Panc1 (cell line): ENCODE data around the gene MLN.

ENCODE experiments used
- POLR2AphosphoS5 ChIP-seq: IDR thresholded peaks from 2 replicates; pipeline ENCODE4 v1.6.1; 2012; ENCODE audit warnings: mild to moderate bottlenecking, low read depth, low read length, moderate library complexity
- SIN3A ChIP-seq: IDR thresholded peaks from 2 replicates; pipeline ENCODE4 v1.6.1; 2012; ENCODE audit warnings: low read depth, mild to moderate bottlenecking, low read length, moderate library complexity, borderline replicate concordance; ENCODE audit not compliant: insufficient read depth
- TF ChIP-seq, protein P1 (sequence below): fragments of 450-650 bp; IDR thresholded peaks from 2 replicates; pipeline ENCODE4 v1.5.1; 2017; ENCODE audit warnings: mild to moderate bottlenecking
- TF ChIP-seq, protein P2 (sequence below), 2 experiments: IDR thresholded peaks; 2 replicates each; pipeline ENCODE4 v1.6.1; 2011 to 2012; ENCODE audit warnings: low read depth in 2 of 2, control low read depth in 1 of 2, low read length in 1 of 2, mild to moderate bottlenecking in 1 of 2, moderate library complexity in 1 of 2; ENCODE audit not compliant: insufficient read depth in 1 of 2

DNA sequence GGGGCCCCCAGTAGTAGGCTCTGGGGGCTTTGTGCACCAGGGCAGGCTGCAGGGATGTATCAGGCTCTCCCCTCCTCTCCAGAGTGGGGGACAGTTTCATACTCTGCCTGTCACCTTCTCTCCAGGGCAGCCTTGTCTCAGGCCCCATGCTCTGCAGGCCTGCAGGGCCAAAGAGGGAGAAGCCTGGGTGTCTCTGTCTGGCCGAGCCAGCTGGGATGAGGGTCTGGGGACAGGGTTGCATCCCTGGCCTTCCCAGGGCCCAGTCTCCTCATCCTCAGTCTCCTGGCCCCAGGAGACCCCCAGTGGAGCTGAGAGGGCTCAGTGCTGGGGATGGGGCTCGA is 42.3 kb downstream of the MLN start:
- TF ChIP-seq, protein P1, sequence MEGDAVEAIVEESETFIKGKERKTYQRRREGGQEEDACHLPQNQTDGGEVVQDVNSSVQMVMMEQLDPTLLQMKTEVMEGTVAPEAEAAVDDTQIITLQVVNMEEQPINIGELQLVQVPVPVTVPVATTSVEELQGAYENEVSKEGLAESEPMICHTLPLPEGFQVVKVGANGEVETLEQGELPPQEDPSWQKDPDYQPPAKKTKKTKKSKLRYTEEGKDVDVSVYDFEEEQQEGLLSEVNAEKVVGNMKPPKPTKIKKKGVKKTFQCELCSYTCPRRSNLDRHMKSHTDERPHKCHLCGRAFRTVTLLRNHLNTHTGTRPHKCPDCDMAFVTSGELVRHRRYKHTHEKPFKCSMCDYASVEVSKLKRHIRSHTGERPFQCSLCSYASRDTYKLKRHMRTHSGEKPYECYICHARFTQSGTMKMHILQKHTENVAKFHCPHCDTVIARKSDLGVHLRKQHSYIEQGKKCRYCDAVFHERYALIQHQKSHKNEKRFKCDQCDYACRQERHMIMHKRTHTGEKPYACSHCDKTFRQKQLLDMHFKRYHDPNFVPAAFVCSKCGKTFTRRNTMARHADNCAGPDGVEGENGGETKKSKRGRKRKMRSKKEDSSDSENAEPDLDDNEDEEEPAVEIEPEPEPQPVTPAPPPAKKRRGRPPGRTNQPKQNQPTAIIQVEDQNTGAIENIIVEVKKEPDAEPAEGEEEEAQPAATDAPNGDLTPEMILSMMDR = no peak
- no peak for TF ChIP-seq POLR2AphosphoS5
- no peak for TF ChIP-seq SIN3A
- TF ChIP-seq, protein P2, sequence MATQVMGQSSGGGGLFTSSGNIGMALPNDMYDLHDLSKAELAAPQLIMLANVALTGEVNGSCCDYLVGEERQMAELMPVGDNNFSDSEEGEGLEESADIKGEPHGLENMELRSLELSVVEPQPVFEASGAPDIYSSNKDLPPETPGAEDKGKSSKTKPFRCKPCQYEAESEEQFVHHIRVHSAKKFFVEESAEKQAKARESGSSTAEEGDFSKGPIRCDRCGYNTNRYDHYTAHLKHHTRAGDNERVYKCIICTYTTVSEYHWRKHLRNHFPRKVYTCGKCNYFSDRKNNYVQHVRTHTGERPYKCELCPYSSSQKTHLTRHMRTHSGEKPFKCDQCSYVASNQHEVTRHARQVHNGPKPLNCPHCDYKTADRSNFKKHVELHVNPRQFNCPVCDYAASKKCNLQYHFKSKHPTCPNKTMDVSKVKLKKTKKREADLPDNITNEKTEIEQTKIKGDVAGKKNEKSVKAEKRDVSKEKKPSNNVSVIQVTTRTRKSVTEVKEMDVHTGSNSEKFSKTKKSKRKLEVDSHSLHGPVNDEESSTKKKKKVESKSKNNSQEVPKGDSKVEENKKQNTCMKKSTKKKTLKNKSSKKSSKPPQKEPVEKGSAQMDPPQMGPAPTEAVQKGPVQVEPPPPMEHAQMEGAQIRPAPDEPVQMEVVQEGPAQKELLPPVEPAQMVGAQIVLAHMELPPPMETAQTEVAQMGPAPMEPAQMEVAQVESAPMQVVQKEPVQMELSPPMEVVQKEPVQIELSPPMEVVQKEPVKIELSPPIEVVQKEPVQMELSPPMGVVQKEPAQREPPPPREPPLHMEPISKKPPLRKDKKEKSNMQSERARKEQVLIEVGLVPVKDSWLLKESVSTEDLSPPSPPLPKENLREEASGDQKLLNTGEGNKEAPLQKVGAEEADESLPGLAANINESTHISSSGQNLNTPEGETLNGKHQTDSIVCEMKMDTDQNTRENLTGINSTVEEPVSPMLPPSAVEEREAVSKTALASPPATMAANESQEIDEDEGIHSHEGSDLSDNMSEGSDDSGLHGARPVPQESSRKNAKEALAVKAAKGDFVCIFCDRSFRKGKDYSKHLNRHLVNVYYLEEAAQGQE (IDR thresholded peaks at IDR 0.05; ENCODE audit: insufficient read depth in 1 of 2, low read depth in 2 of 2, low read length in 1 of 2) = no peak
